GF-D8 (cell line): ENCODE measurements around the gene JMY.
"Not testable (repeated sequence)": the region's sequence is repeated elsewhere in the genome, so short reads cannot be mapped to it uniquely, and the experiment has no call there.

ENCODE experiments used
- DNase-seq: peaks from one replicate; lab custom pipeline; 2025; lab: John Stamatoyannopoulos, UW

The JMY gene

GRCh38 chr5:79237740-79238560, 2.0 kb downstream of the JMY start:
- DNase-seq = no peak

- DNase-seq = no peak
Observed at GRCh38 chr5:79240561-79240960, 4.6 kb downstream of the JMY start.

- no peak for DNase-seq
Observed at GRCh38 chr5:79241535-79241979, 5.6 kb downstream of the JMY start.

DNA sequence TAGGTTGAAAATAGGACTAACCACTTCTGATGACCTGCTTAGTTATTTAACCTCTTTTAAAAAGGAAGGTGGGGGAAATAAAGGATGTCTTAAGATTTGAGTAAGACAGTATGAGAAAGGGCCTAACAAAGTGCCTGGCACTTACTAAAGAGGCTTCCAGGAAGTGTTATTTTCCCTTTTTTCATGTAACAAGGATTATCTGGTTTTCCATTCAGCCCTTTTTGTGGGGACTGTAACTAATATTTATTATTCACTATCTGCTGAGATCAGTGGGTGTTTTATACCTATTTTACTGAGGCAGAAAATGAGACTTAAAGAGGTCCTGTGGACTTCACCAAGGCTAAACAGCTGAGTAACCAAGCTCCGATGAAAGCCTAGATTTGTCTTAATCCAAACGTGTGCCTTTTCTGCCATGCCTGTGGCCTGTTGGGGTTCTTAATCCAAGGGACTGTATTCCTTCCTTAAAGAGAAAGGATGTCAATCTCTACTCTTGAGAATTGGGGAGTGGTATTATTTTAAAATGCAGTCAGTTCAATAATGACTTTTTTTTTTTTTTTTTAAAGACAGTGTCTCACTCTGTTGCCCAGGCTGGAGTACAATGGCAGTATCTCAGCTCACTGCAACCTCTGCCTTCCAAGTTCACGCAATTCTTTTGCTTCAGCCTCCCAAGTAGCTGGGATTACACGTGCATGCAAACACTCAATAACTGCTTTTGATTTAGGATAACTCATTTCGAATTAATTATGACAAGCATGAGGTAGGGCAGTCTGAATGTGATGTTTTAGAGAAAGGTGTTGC, 6.5 kb downstream of the JMY start:
- DNase-seq = no peak

GRCh38 chr5:79243224-79243623, 7.3 kb downstream of the JMY start:
- no peak for DNase-seq

- DNase-seq = not testable (repeated sequence)
Observed at GRCh38 chr5:79254067-79254466, 18.1 kb downstream of the JMY start.

DNA sequence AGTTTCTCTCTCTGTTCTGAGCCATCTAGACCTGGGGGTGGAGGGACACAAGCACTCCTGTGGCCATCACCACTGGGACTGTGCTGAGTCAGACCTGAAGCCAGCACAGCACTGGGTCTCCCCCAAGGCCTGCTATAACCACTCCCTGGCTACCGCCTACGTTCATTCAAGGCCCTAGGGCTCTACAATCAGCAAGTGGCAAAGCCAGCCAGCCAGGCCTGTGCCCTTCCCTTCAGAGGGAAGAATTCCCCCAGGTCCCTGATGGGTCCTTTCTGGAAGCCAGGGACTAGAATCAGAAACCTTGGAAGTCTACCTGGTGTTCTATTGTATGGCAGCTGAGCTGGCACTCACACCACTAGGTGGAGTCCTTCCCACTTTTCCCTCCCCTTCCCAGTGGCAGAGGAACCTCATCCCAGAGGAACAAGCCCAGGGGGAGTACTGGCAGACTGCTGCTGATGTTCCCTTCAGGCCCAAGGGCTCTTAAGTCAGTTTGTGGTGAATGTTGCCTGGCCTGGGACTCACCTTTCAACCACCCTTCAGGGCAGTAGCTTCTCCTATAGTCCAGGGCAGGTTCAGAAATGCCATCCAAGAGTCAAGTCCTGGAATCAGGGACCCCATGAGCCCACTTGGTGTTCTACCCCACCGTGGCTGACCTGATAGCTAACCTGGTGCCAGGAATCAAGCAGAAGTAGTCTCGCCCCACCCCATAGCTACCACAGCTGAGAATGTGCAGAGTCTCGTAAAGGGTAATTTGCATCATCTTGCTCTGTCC, 20.0 kb downstream of the JMY start:
- DNase-seq = no peak

GRCh38 chr5:79256563-79256962, 20.6 kb downstream of the JMY start:
- no peak for DNase-seq

- no peak for DNase-seq
Observed at GRCh38 chr5:79257314-79257713, 21.4 kb downstream of the JMY start.

DNA sequence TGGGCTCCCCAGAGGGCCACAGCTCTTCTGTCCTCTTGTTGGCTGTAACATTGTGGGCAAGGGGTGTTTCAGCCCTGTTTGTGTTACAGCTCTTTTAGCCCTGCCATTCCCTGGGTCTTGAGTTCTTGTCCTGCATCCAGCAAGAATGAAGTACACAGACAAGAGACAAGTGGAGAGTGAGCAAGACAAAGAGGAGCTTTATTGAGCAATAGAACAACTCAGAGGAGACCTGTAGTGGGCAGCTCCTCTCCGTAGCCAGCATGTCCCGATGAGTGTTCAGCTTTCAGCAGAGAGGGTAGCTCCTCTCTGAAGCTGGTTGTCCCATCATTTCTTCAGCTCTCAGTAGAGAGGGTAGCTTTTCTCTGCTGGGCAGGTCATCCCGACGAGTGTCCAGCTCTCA, 22.9 kb downstream of the JMY start:
- no peak for DNase-seq

- DNase-seq = no peak
Observed at GRCh38 chr5:79259383-79259782, 23.5 kb downstream of the JMY start.

- no peak for DNase-seq
Observed at GRCh38 chr5:79259810-79260209, 23.9 kb downstream of the JMY start.

DNA sequence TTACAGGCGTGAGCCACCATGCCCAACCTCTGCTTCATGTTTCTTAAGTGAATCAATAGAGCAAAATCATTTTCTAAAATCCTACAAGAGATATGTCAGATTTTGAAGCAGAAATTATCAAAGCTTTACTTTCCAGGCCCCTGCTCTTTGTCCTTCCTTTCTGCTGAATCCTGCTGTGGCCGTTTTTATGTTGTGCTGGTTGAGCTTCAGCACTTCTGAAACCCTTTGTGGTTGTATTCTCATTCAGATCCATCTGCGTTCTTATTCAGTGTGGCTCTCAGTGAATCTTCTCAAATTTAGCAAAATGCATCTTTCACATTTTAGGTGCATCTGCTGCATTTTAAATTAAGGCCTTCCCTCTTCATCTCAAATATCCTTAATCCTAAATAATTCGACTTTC, 26.0 kb downstream of the JMY start:
- DNase-seq = no peak

GRCh38 chr5:79263290-79263689, 27.4 kb downstream of the JMY start:
- DNase-seq = no peak

DNA sequence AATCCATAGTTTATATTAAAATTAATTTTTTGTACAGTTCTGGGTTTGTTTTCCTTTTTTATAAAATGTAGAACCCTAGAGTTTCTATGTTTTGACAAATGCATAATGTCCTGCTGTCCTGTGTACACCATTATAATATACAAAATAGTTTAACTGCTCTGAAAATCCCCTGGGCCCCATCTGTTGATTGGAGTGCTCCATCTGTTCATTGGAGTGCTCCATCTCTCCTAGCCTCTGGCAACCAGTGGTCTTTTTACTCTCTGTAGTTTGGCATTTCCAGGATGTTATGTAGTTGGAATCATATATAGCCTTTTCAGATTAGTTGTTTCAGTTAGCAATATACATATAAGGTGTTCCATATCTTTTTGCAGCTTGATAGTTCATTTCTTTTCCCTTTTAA, 31.2 kb downstream of the JMY start:
- no peak for DNase-seq

DNA sequence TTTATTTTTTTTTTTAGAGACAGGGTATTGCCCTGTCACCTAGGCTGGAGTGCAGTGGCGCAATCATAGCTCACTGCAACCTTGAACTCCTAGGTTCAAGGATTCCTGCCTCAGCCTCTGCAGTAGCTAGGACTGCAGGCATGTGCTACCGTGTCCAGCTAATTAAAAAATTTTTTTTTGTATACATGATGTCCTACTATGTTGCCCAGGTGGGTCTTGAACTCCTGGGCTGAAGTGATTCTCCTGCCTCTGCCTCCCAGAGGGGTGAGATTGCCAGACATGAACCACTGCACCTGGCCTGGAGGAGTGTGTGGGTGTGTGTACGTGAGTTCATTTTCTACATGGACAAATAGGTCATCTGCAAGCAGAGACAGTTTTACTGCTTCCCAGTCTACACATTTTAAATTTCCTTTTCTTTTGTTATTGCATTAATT, 33.8 kb downstream of the JMY start:
- no peak for DNase-seq

- no peak for DNase-seq
Observed at GRCh38 chr5:79273341-79273740, 37.4 kb downstream of the JMY start.

DNA sequence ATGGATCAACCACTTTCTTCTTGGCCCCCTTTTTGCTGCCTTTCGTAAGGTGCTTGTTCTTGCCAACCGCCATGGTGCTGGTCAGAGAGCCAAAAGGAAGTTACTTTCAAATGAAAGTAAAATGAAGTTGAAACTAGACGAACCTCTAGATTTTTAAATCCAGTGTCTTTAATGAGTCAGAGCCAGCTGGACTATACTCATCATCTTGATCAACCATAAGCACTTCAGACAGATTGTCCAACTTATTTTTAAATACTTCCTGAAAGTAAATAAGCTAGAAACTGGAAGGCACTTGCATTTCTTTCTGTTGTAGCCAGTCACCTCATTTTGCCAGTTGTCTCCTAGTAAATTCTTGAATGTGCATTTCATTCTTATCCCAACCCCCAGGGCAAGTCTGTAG, 48.9 kb downstream of the JMY start:
- no peak for DNase-seq

- no peak for DNase-seq
Observed at GRCh38 chr5:79285285-79285684, 49.4 kb downstream of the JMY start.

- DNase-seq = no peak
Observed at GRCh38 chr5:79285833-79286232, 49.9 kb downstream of the JMY start.

DNA sequence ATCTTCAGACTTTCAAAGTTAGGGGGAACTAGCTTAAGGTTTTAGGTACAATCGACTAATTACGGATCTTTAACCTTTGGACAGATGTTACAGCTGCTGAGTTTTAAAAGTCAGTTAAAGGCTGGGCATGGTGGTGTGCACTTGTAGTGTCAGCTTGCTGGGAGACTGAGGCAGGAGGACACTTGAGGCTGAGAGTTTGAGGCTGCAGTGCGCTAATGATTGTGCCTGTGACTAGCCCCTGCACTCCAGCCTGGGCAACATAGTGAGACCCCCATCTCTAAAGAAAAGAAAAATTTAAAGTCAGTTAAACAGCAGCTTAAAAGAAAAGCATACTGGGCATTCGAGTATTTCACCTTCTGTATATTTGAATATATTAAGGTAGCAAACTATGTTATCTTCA, 51.4 kb downstream of the JMY start:
- DNase-seq = no peak

GRCh38 chr5:79287907-79288306, 52.0 kb downstream of the JMY start:
- no peak for DNase-seq

- peak; percentile 1 for DNase-seq
Observed at GRCh38 chr5:79295029-79295428, 59.1 kb downstream of the JMY start.
